IMR-90 (cell line): ENCODE results near the gene CYGB. TPM values are rescaled to one million over a fixed set of nuclear protein-coding genes. Genes with fewer than 3 reads are reported as not detected.
"Not testable (repeated sequence)": the region's sequence is repeated elsewhere in the genome, so short reads cannot be mapped to it uniquely, and the experiment has no call there.

Source experiments
- ATAC-seq: fragments of 200-7000 bp; cut with Tn5 transposase; 2 replicates; pipeline ENCODE4 v1.9.1; 2020; ENCODE audit warnings: low read depth, mild to moderate bottlenecking, moderate library complexity
- BruUV-seq: library from RNA; stranded (reverse); fragments of 400-500 nt; replicated peaks from 2 replicates; lab custom pipeline; 2021; lab: Mats Ljungman, UMichigan
- CTCF ChIA-PET: fragments of 300-600 bp; formaldehyde crosslinking; extraction: SDS; loops from one replicate; lab custom pipeline; 2021; ENCODE audit warnings: antibody characterized with exemption; lab: Yijun Ruan, JAX
- POLR2A ChIA-PET: fragments of 300-600 bp; sonication (Branson Sonifier 250); formaldehyde crosslinking; loops from one replicate; lab custom pipeline; 2022; ENCODE audit warnings: antibody characterized with exemption; ENCODE audit not compliant: unreplicated experiment; lab: Charles Lee
- DNase-seq: peaks from one replicate; pipeline ENCODE4 v3.0.0; 2013
- H2AFZ ChIP-seq: replicated peaks from 2 replicates; pipeline ENCODE3; 2013; ENCODE audit warnings: low read length, mild to moderate bottlenecking; ENCODE audit not compliant: poor library complexity
- H2AK5ac ChIP-seq: 2 replicates; pipeline ENCODE4 v1.6.1; 2013; ENCODE audit warnings: low read depth, low read length, inconsistent platforms
- H2AK9ac ChIP-seq: replicated peaks from 2 replicates; pipeline ENCODE3; 2013; ENCODE audit warnings: mild to moderate bottlenecking, low read depth, low read length, moderate library complexity; ENCODE audit not compliant: poor library complexity
- H2BK120ac ChIP-seq: 2 replicates; pipeline ENCODE4 v1.6.1; 2013; ENCODE audit warnings: low read depth, low read length, inconsistent platforms
- H2BK15ac ChIP-seq: 3 replicates; pipeline ENCODE4 v1.6.1; 2013; ENCODE audit warnings: low read depth, low read length, inconsistent platforms
- H2BK20ac ChIP-seq: 2 replicates; pipeline ENCODE4 v1.6.1; 2013; ENCODE audit warnings: low read depth, mild to moderate bottlenecking, inconsistent platforms, low read length, moderate library complexity
- H2BK5ac ChIP-seq: 2 replicates; pipeline ENCODE4 v1.6.1; 2013; ENCODE audit warnings: mild to moderate bottlenecking, low read depth, low read length, inconsistent platforms; ENCODE audit not compliant: poor library complexity, severe bottlenecking
- H3K14ac ChIP-seq: replicated peaks from 2 replicates; pipeline ENCODE4 v1.6.1; 2013; ENCODE audit warnings: low read depth, low read length, inconsistent platforms
- H3K18ac ChIP-seq: 2 replicates; pipeline ENCODE4 v1.6.1; 2013; ENCODE audit warnings: low read depth, low read length, control low read depth
- H3K23ac ChIP-seq: 2 replicates; pipeline ENCODE4 v1.6.1; 2013; ENCODE audit warnings: low read depth, low read length, inconsistent platforms
- H3K27ac ChIP-seq: 2 replicates; pipeline ENCODE4 v1.5.1; 2013; ENCODE audit warnings: mild to moderate bottlenecking, control low read depth, low read length; ENCODE audit not compliant: insufficient read depth
- H3K27me3 ChIP-seq: 2 replicates; pipeline ENCODE4 v1.6.1; 2013; ENCODE audit warnings: low read length; ENCODE audit not compliant: control insufficient read depth, insufficient read depth
- H3K36me3 ChIP-seq: 2 replicates; pipeline ENCODE4 v1.6.1; 2013; ENCODE audit warnings: low read length, mixed read lengths; ENCODE audit not compliant: control insufficient read depth, insufficient read depth
- H3K4ac ChIP-seq: 2 replicates; pipeline ENCODE4 v1.6.1; 2013; ENCODE audit warnings: low read depth, low read length, inconsistent platforms
- H3K4me1 ChIP-seq: 2 replicates; pipeline ENCODE4 v1.6.1; 2013; ENCODE audit warnings: low read length, mixed read lengths; ENCODE audit not compliant: control insufficient read depth, insufficient read depth
- H3K4me2 ChIP-seq: 2 replicates; pipeline ENCODE4 v1.6.1; 2013; ENCODE audit warnings: low read depth, mild to moderate bottlenecking, control low read depth, low read length, moderate library complexity
- H3K4me3 ChIP-seq: 2 replicates; pipeline ENCODE4 v1.5.1; 2013; ENCODE audit warnings: low read depth, mild to moderate bottlenecking, control low read depth, low read length, moderate library complexity; ENCODE audit not compliant: insufficient read depth
- H3K56ac ChIP-seq: 2 replicates; pipeline ENCODE4 v1.6.1; 2013; ENCODE audit warnings: low read length, inconsistent platforms; ENCODE audit not compliant: insufficient read depth; ENCODE audit errors: extremely low read depth
- H3K79me1 ChIP-seq, 2 experiments: 2 replicates each; pipeline ENCODE4 v1.6.1; 2013; ENCODE audit warnings: low read length in 2 of 2, inconsistent platforms in 1 of 2, low read depth in 1 of 2
- H3K9ac ChIP-seq: 2 replicates; pipeline ENCODE4 v1.6.1; 2013; ENCODE audit warnings: low read depth, low read length, control low read depth
- H3K9me1 ChIP-seq: 2 replicates; pipeline ENCODE4 v1.6.1; 2013; ENCODE audit warnings: low read length, inconsistent platforms; ENCODE audit not compliant: insufficient read depth
- H3K9me3 ChIP-seq: 2 replicates; pipeline ENCODE4 v1.6.1; 2013; ENCODE audit warnings: low read length; ENCODE audit not compliant: control insufficient read depth, insufficient read depth
- H4K20me1 ChIP-seq: 2 replicates; pipeline ENCODE4 v1.6.1; 2013; ENCODE audit warnings: low read length, inconsistent platforms; ENCODE audit not compliant: insufficient read depth
- H4K5ac ChIP-seq: 2 replicates; pipeline ENCODE4 v1.6.1; 2013; ENCODE audit warnings: mild to moderate bottlenecking, low read depth, low read length, control low read depth
- H4K8ac ChIP-seq, 2 experiments: 2 replicates each; pipeline ENCODE4 v1.6.1; 2013; ENCODE audit warnings: low read depth in 2 of 2, low read length in 2 of 2, control low read depth in 1 of 2, inconsistent platforms in 1 of 2
- H4K91ac ChIP-seq: 2 replicates; pipeline ENCODE4 v1.6.1; 2013; ENCODE audit warnings: low read depth, low read length, inconsistent platforms; ENCODE audit not compliant: insufficient read depth
- WGBS, 2 experiments: methylation state at CpG; one replicate each; pipeline versions ENCODE4 v1.1.5 to v1.1.7; 2013; ENCODE audit warnings: missing lambda C conversion rate in 2 of 2; ENCODE audit not compliant: insufficient read length in 1 of 2; ENCODE audit errors: extremely low coverage in 2 of 2; 5-methylcytosine and 5-hydroxymethylcytosine counted together
- dilution Hi-C: fragments of 300-500 bp; cut with HindIII; formaldehyde crosslinking; loops from one replicate; pipeline ENCODE4 v1.14.3; 2018; ENCODE audit warnings: low sequenced_read_pairs; ENCODE audit not compliant: unreplicated experiment
- in situ Hi-C: fragments of 300-500 bp; cut with MboI; formaldehyde crosslinking; loops from 3 replicates; pipeline ENCODE4 v1.14.3; 2019; ENCODE audit warnings: low sequenced_read_pairs, inconsistent platforms, mixed read lengths
- intact Hi-C: fragments of 100-400 bp; cut with micrococcal nuclease; formaldehyde crosslinking; loops from 2 replicates; pipeline ENCODE4 v1.10.0; 2022
- polyA plus RNA-seq, 3 experiments: library from polyadenylated mRNA; depleted of rRNA; stranded (reverse); fragments of >200 nt; gene quantifications; 2 replicates each; pipeline ENCODE4 v1.2.3, GENCODE V29; 2012; ENCODE audit warnings: low replicate concordance in 1 of 3
- total RNA-seq: library from RNA; depleted of rRNA; stranded (reverse); fragments of >200 nt; gene quantifications from 2 replicates; pipeline ENCODE4 v1.2.3, GENCODE V29; 2012

The CYGB gene
- total and polyA plus RNA-seq, 2 of the 4 experiments (the other 2 are of a cell fraction) = 1.3 to 2.9 TPM

- peaks cover 52% of the 10 kb centered on the region for H3K4me1 ChIP-seq
- not testable (repeated sequence) for ATAC-seq
- 61% methylated on average over 4 of the region's 9 CpGs; no CpG with 5 or more reads in 1 of the 2 experiments for WGBS, 2 experiments
Observed at GRCh38 chr17:76527016-76527415, 10.5 kb downstream of the CYGB start.

DNA sequence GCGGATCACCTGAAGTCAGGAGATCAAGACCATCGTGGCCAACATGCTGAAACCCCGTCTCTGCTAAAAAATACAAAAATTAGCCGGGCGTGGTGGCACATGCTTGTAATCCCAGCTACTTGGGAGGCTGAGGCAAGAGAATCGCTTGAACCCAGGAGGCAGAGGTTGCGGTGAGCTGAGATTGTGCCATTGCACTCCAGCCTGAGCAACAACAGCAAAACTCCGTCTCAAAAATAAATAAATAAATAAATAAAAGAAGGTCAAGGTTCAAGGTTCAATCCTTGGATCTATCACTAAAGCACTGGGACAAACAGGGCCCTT is 12.0 kb downstream of the CYGB start:
- intact Hi-C loops, H3K14ac ChIP-seq, POLR2A ChIA-PET, H3K18ac ChIP-seq, H3K4me2 ChIP-seq, H2AFZ ChIP-seq, ATAC-seq, H4K20me1 ChIP-seq, dilution Hi-C loops, H3K9ac ChIP-seq, BruUV-seq, H3K23ac ChIP-seq, H3K36me3 ChIP-seq, H2BK5ac ChIP-seq, H3K27ac ChIP-seq, H3K79me1 ChIP-seq, H3K27me3 ChIP-seq, in situ Hi-C loops, H3K56ac ChIP-seq, H2AK9ac ChIP-seq, H3K4me3 ChIP-seq, DNase-seq, H3K9me3 ChIP-seq: not testable (repeated sequence)
- peak overlapping the region; percentile 74 for H2AK5ac ChIP-seq
- peak overlapping the region in 1 of 2 experiments; percentile 73; a peak in 1 of 4 replicates for H4K8ac ChIP-seq
- H4K5ac ChIP-seq = peak overlapping the region; percentile 14; the same call in 1 of the 2 replicates
- peaks cover 43% of the 10 kb centered on the region for H3K4me1 ChIP-seq
- WGBS, 2 experiments = 91% methylated on average over 5 of the region's 8 CpGs; no CpG with 5 or more reads in 1 of the 2 experiments
- CTCF ChIA-PET = interaction anchor here (0.8 to 4.1 kb wide), 4 partner anchors 15 to 98 kb away, joined by 3 to 18 read pairs (median 4); partner anchors contain the start of gene PRCD
- H4K91ac ChIP-seq = peak overlapping the region; percentile 64
- H3K9me1 ChIP-seq = peaks cover 19% of the 10 kb centered on the region
- peak overlapping the region; percentile 93; the same call in 1 of the 2 replicates for H3K4ac ChIP-seq
- H2BK120ac ChIP-seq = peak overlapping the region; percentile 50; the same call in 1 of the 2 replicates
- 0 out of 3 replicates have a peak overlapping the region, but pooled peaks have one; percentile 5 for H2BK15ac ChIP-seq
- H2BK20ac ChIP-seq = 0 out of 2 replicates have a peak overlapping the region, but pooled peaks have one; percentile 70

More at GRCh38 chr17:76527016-76527415, 10.5 kb downstream of the CYGB start:
- Histone ChIP-seq H3K4ac (peak overlapping the region; percentile 94), H2AK9ac (peak overlapping the region; percentile 88), H2AK5ac (peak overlapping the region; percentile 91), H2AFZ (peak overlapping the region; percentile 88), H4K5ac (peak overlapping the region; percentile 40; the same call in 1 of the 2 replicates), H3K14ac (peak overlapping the region; percentile 69), H3K18ac (peak overlapping the region; percentile 30), H2BK5ac (peak overlapping the region; percentile 23), H4K8ac (peak overlapping the region in 1 of 2 experiments; percentile 78; a peak in 1 of 4 replicates), H2BK20ac (peak overlapping the region; percentile 91), H2BK120ac (peak overlapping the region; percentile 89), H4K91ac (peak overlapping the region; percentile 63), H3K79me1 (peaks cover 0 to 20% of the 10 kb centered on the region in 2 experiments; a peak in 1 of 4 replicates), H2BK15ac (peak overlapping the region; percentile 99; the same call in 1 of the 3 replicates), H3K9me1 (peaks cover 25% of the 10 kb centered on the region), H3K27ac (peak overlapping the region; percentile 13; the same call in 1 of the 2 replicates)
- in situ Hi-C loops, H3K9ac ChIP-seq, BruUV-seq, H3K4me3 ChIP-seq, H4K20me1 ChIP-seq, DNase-seq, POLR2A ChIA-PET, H3K9me3 ChIP-seq, H3K4me2 ChIP-seq, H3K27me3 ChIP-seq, dilution Hi-C loops, H3K56ac ChIP-seq, H3K36me3 ChIP-seq, H3K23ac ChIP-seq, intact Hi-C loops: not testable (repeated sequence)
- CTCF ChIA-PET = interaction anchor here (0.6 to 2.0 kb wide), 2 partner anchors 10 to 97 kb away, joined by 3 to 6 read pairs; no protein-coding TSS in a partner anchor
